Adrenal gland (tissue), 12 donors: ENCODE data around the gene NDUFB3. TPM values are rescaled to one million over a fixed set of nuclear protein-coding genes. Genes with fewer than 3 reads are reported as not detected.
"Not testable (repeated sequence)": the region's sequence is repeated elsewhere in the genome, so short reads cannot be mapped to it uniquely, and the experiment has no call there.

Experiments used
- DNase-seq, 7 donors: peaks; one replicate each; pipeline ENCODE4 v3.0.0-alpha.2; 2019 to 2020
- H3K27ac ChIP-seq, 5 donors: fragments of 200-600 bp; sonication (generic) in 4 of 5; 1 replicate in 3 of 5; 2 replicates in 2 of 5; pipeline versions ENCODE4 v1.5.1 to v1.8.0; 2016 to 2020; ENCODE audit warnings: mild to moderate bottlenecking in 1 of 5
- H3K27me3 ChIP-seq: fragments of 200-600 bp; 2 replicates; pipeline ENCODE4 v1.8.0; 2021
- H3K36me3 ChIP-seq, 2 donors: fragments of 200-600 bp; replicated peaks in 1 of 2; 1 replicate in 1 of 2; 2 replicates in 1 of 2; pipeline versions ENCODE4 v1.5.1 to v1.8.0; 2018 to 2022
- H3K4me1 ChIP-seq, 2 donors: fragments of 200-600 bp; replicated peaks in 1 of 2; 1 replicate in 1 of 2; 2 replicates in 1 of 2; pipeline versions ENCODE4 v1.5.1 to v1.8.0; 2018 to 2021
- H3K4me3 ChIP-seq, 4 donors: fragments of 200-600 bp; sonication (generic) in 3 of 4; one replicate each; pipeline ENCODE4 v1.5.1; 2016 to 2018
- H3K9me3 ChIP-seq, 3 donors: fragments of 200-600 bp; sonication (generic) in 1 of 3; replicated peaks in 1 of 3; 1 replicate in 2 of 3; 2 replicates in 1 of 3; pipeline versions ENCODE4 v1.5.1 to v1.8.0; 2016 to 2021
- CTCF ChIP-seq, 6 experiments: fragments of 450-650 bp in 4 of 6; fragments of 200-600 bp in 2 of 6; sonication (generic) in 1 of 6; IDR thresholded peaks; 1 replicate in 5 of 6; 2 replicates in 1 of 6; pipeline versions ENCODE4 v1.5.1 to v1.8.0; 2016 to 2021; ENCODE audit warnings: antibody characterized with exemption in 6 of 6, mild to moderate bottlenecking in 2 of 6, moderate library complexity in 1 of 6
- POLR2A ChIP-seq, 2 donors: fragments of 450-650 bp; IDR thresholded peaks; one replicate each; pipeline ENCODE4 v1.6.1; 2017; ENCODE audit warnings: antibody characterized with exemption in 2 of 2, mild to moderate bottlenecking in 2 of 2, moderate library complexity in 1 of 2
- whole genome bisulfite sequencing, 4 donors: extraction: QIAGEN DNeasy Blood & Tissue Kit in 2 of 4; methylation state at CpG; one replicate each; pipeline versions ENCODE4 v1.1.5 to v1.1.7; 2013 to 2017; 5-methylcytosine and 5-hydroxymethylcytosine counted together
- intact Hi-C, 2 donors: fragments of 100-400 bp; cut with DNase I; formaldehyde crosslinking; loops; one replicate each; pipeline versions ENCODE4 v1.14.1 to v1.15.0; 2022 to 2023
- polyA plus RNA-seq, 3 donors: library from polyadenylated mRNA; stranded (reverse); fragments of 200-250 nt in 2 of 3; fragments of 350-450 nt in 1 of 3; fragmentation: Illumina TruSeq in 1 of 3; extraction: RNeasy Lipid Tissue Mini Kit (QIAGEN cat#74804) in 1 of 3; gene quantifications; one replicate each; pipeline ENCODE4 v1.2.3, GENCODE V29; 2013 to 2014
- total RNA-seq, 9 donors: library from RNA; depleted of rRNA in 4 of 9; stranded (reverse); fragments of >200 nt in 4 of 9; fragments of 120-200 nt in 1 of 9; fragmentation: NEBNext Ultra II Directional in 1 of 9; extraction: Animal tissue kit (Norgen Biotek cat#: 25700) in 1 of 9; gene quantifications; one replicate each; pipeline versions ENCODE4 v1.1.0 to v1.2.4, GENCODE V29; 2013 to 2023
- donor health status: healthy with polysubstance abuse.
- donor health status: Bipolar disorder and iron deficiency.
- donor health status: DM: yes; HTN: yes; CAD: no.
- donor health status: DM: no; HTN: no; CAD: no.
- donor health status: DM: no; HTN: no; CAD: no.
- donor health status: DM: yes; HTN: yes; CAD: no.

Gene NDUFB3
- total and polyA plus RNA-seq, 12 donors: 34.5 to 193 (median 98.1) TPM

- Histone ChIP-seq H3K4me3 (no peak overlapping the region), H3K9me3 (no peaks in the 10 kb centered on the region), H3K4me1 (no peaks in the 10 kb centered on the region), H3K36me3 (no peaks in the 10 kb centered on the region), H3K27me3 (no peaks in the 10 kb centered on the region), H3K27ac (no peak overlapping the region)
- TF ChIP-seq POLR2A (IDR thresholded peaks at IDR 0.05) (no peak), CTCF (IDR thresholded peaks at IDR 0.05) (no peak)
- no peak for DNase-seq
- intact Hi-C loops: no loop called here
- 91 to 97% (median 94%) methylated on average over 2 of the region's 2 CpGs for WGBS, 4 donors
Measured at GRCh38 chr2:201038855-201039254, 32.9 kb upstream of the NDUFB3 start.

GRCh38 chr2:201040867-201041628, 30.8 kb upstream of the NDUFB3 start:
- H3K36me3 ChIP-seq: no peaks in the 10 kb centered on the region
- WGBS, 4 donors: 77 to 84% (median 80%) methylated on average over 4 of the region's 4 CpGs
- intact Hi-C loops: no loop called here

GRCh38 chr2:201042451-201042850, 29.4 kb upstream of the NDUFB3 start:
- DNase-seq, H3K27me3 ChIP-seq, H3K9me3 ChIP-seq, intact Hi-C loops, H3K4me1 ChIP-seq, H3K4me3 ChIP-seq, H3K27ac ChIP-seq, H3K36me3 ChIP-seq: not testable (repeated sequence)
- WGBS, 4 donors: 97 to 98% (median 98%) methylated on average over 7 to 36 of the region's 36 CpGs; no CpG with 5 or more reads in 1 of the 4 donors

More at GRCh38 chr2:201040867-201041628, 30.8 kb upstream of the NDUFB3 start:
- no peak overlapping the region for H3K4me3 ChIP-seq
- no peak for DNase-seq
- H3K4me1 ChIP-seq: no peaks in the 10 kb centered on the region
- H3K27me3 ChIP-seq: no peaks in the 10 kb centered on the region
- TF ChIP-seq POLR2A (IDR thresholded peaks at IDR 0.05): no peak
- TF ChIP-seq CTCF (IDR thresholded peaks at IDR 0.05): no peak
- no peak overlapping the region for H3K27ac ChIP-seq
- H3K9me3 ChIP-seq: no peaks in the 10 kb centered on the region

GRCh38 chr2:201043050-201043449, 28.8 kb upstream of the NDUFB3 start:
- intact Hi-C loops, H3K27ac ChIP-seq, H3K4me1 ChIP-seq, H3K4me3 ChIP-seq, H3K9me3 ChIP-seq, DNase-seq, H3K36me3 ChIP-seq, H3K27me3 ChIP-seq: not testable (repeated sequence)
- 86 to 92% (median 88%) methylated on average over 5 of the region's 5 CpGs for WGBS, 4 donors

- intact Hi-C loops: no loop called here
- no peak for DNase-seq
- no peaks in the 10 kb centered on the region for H3K4me1 ChIP-seq
- H3K36me3 ChIP-seq: no peaks in the 10 kb centered on the region
- WGBS, 4 donors: 87 to 97% (median 94%) methylated on average over 2 of the region's 2 CpGs
- TF ChIP-seq CTCF (IDR thresholded peaks at IDR 0.05) (no peak), POLR2A (IDR thresholded peaks at IDR 0.05) (no peak)
- H3K27ac ChIP-seq: no peak overlapping the region
- H3K4me3 ChIP-seq: no peak overlapping the region
- no peaks in the 10 kb centered on the region for H3K9me3 ChIP-seq
- H3K27me3 ChIP-seq: no peaks in the 10 kb centered on the region
Measured at GRCh38 chr2:201046881-201047280, 24.9 kb upstream of the NDUFB3 start.
